ENCODE data around the gene DENR. TPM values are rescaled to one million over a fixed set of nuclear protein-coding genes. Genes with fewer than 3 reads are reported as not detected.

The DENR gene
- total RNA-seq, 1 donor from 2014 or later = 49.1 TPM

- TF ChIP-seq, protein P1, sequence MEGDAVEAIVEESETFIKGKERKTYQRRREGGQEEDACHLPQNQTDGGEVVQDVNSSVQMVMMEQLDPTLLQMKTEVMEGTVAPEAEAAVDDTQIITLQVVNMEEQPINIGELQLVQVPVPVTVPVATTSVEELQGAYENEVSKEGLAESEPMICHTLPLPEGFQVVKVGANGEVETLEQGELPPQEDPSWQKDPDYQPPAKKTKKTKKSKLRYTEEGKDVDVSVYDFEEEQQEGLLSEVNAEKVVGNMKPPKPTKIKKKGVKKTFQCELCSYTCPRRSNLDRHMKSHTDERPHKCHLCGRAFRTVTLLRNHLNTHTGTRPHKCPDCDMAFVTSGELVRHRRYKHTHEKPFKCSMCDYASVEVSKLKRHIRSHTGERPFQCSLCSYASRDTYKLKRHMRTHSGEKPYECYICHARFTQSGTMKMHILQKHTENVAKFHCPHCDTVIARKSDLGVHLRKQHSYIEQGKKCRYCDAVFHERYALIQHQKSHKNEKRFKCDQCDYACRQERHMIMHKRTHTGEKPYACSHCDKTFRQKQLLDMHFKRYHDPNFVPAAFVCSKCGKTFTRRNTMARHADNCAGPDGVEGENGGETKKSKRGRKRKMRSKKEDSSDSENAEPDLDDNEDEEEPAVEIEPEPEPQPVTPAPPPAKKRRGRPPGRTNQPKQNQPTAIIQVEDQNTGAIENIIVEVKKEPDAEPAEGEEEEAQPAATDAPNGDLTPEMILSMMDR (conservative IDR thresholded peaks at IDR 0.05; ENCODE audit: low read depth, low read length) = no peak
- no peak for DNase-seq (ENCODE audit: low read depth)
- no peak overlapping the region for H3K4me3 ChIP-seq (ENCODE audit: low read depth, low read length)
Observed at GRCh38 chr12:122813310-122813713, 60.7 kb downstream of the DENR start.

DNA sequence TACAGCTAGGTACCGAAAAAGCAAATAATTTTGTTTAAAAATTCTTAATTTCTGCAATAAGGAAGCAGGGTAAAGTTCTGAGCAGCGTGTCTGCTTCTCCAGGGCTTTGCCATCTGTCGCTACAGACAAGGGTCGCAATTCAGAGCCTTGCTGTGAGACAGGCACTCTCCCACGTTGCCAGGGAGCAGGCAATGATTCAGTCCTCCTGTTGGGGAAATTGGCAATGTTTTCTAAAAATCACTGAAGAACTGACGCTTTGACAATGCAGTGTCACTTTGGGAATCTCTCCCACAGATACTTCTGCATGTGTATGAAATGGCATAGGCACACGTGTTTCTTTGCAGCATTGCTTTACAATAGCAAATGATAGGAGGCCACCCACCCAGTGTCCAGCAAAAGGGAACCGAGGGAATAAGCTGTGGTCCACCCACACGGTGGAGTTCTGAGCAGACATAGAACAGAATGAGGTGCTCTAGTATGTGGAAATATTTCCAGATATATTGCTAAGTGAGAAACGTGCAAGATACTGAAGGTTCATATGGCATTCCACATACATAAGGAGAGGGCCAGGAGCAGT is 66.7 kb downstream of the DENR start:
- TF ChIP-seq, protein P1 (conservative IDR thresholded peaks at IDR 0.05; ENCODE audit: low read depth, low read length) = no peak
- DNase-seq (ENCODE audit: low read depth) = no peak
- no peak overlapping the region for H3K4me3 ChIP-seq (ENCODE audit: low read depth, low read length)

DNA sequence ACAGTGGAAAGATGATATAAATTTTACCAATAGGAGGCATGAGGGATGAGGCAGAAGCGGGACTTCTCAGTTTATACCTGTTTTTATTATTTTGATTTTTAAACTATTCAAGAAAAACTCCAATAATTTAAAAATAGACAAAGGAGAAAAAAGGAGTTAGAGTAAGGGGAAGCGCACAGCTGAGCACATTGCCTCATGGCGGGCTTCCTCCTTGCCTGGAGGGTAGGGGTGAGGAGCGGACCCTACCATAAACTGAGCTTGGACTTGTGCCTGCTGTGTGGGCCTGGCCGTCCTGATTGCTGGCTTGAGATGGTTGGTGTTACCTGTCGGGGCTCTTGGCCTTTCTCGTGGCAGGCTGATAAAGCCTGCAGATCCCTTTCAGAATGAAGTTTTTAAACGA is 67.5 kb downstream of the DENR start:
- TF ChIP-seq, protein P1 (conservative IDR thresholded peaks at IDR 0.05; ENCODE audit: low read depth, low read length) = no peak
- no peak for DNase-seq (ENCODE audit: low read depth)
- no peak overlapping the region for H3K4me3 ChIP-seq (ENCODE audit: low read depth, low read length)

Other genes with a start within 250 kb of the DENR start
- 44.9 and 72.4 TPM in 2 replicates for gene RSRC2, start 225.9 kb upstream of the DENR start, total RNA-seq
- 45.2 and 61.2 TPM in 2 replicates for gene KNTC1, start 225.6 kb upstream of the DENR start, total RNA-seq
- not detected in 2 replicates for gene HCAR2, start 49.5 kb upstream of the DENR start, total RNA-seq
- not detected in 2 replicates for gene HCAR3, start 36.0 kb upstream of the DENR start, total RNA-seq
- gene HCAR1, start 22.0 kb upstream of the DENR start, total RNA-seq = 0.46 and 2.1 TPM in 2 replicates
- gene CCDC62, start 21.7 kb downstream of the DENR start, total RNA-seq = 0.12 and 0.58 TPM in 2 replicates
- gene HIP1R, start 82.6 kb downstream of the DENR start, total RNA-seq = 66.4 and 91.0 TPM in 2 replicates
- gene VPS37B, start 143.3 kb downstream of the DENR start, total RNA-seq = 58.9 and 73.4 TPM in 2 replicates
- 4.0 and 8.4 TPM in 2 replicates for gene ABCB9, start 213.6 kb downstream of the DENR start, total RNA-seq
- 8.9 and 16.3 TPM in 2 replicates for gene OGFOD2, start 222.4 kb downstream of the DENR start, total RNA-seq
- gene ARL6IP4, start 227.9 kb downstream of the DENR start, total RNA-seq = 315 and 359 TPM in 2 replicates